Subcutaneous adipose tissue (tissue), 4 donors: Measurements from ENCODE around the gene PAGE5. TPM values are rescaled to one million over a fixed set of nuclear protein-coding genes. Genes with fewer than 3 reads are reported as not detected.

ENCODE experiments used
- CTCF ChIP-seq: fragments of 450-650 bp; IDR thresholded peaks from one replicate; pipeline ENCODE4 v1.5.1; 2016; ENCODE audit warnings: low read depth, mild to moderate bottlenecking, control low read depth, antibody characterized with exemption, moderate library complexity
- total RNA-seq, 4 donors: library from RNA; depleted of rRNA; stranded (reverse); fragments of >200 nt; gene quantifications; one replicate each; pipeline ENCODE4 v1.1.0, GENCODE V29; 2016

Gene PAGE5
- total RNA-seq, 4 donors from 2014 or later, result not detected

DNA sequence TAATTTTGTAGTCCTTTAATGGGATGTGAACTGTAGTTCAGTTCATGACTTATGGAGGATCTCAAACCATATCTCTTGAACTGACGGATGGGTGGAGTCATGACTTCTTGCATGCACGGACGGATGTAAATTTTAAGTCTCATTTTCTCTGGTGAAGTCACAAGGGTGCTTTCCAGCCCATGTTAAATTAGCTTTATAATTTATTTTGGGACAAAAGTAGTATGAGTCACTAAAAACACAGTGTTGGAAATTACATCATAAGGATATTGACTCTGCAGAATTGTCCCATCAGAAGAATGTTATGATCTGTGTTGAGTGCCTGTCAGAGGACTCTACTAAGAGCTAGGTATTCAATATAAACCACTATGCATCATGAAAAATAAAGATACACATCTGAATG lies 6.8 kb upstream of the PAGE5 start:
- TF ChIP-seq CTCF, result no peak

DNA sequence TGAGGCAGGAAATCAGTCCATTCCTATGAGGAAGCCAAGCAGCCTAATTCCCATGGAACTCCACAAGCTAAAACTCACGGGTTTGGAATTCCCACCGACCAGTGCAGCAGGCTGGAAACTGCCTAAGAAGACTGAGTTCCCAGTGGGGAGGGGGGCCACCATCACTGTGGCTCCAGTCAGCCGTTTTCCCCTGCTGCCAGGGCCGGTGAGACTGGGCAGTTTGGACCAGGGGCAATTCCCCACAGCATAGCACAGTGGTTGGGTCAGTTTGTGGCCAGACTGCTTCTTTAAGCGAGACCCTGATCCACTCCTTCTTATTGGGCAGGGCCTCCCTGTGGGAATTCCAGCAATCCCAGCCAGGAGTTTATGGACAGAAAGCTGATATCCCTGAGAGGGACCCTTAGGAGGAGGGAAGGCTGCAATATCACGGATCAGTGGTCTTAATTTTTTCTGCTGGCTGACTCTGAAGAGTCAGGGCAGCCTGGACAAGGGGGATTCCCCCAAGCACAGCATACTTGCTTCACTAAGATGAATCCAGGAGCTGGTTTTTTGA lies 20.7 kb downstream of the PAGE5 start:
- no peak for TF ChIP-seq CTCF

DNA sequence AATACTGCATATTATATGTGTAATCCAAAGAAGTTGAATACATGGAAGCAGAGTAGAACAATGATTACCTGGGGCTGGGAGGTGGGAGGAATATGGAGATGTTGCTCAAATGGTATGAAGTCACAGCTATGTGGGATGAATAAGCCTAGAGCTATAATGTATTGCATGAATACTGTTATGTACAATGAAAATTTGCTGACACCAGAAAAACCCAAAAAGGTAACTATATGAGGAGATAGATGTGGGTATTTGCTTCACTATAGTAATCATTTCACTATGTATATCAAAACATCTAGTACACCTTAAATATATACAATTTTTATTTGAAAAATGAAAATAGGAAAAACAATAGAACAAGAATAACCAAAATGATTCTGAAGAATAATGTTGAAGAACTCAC lies 33.4 kb downstream of the PAGE5 start:
- no peak for TF ChIP-seq CTCF

GRCh38 chrX:55260806-55261205 lies 40.7 kb downstream of the PAGE5 start:
- no peak for TF ChIP-seq CTCF

- no peak for TF ChIP-seq CTCF
Observed at GRCh38 chrX:55264816-55265215, 44.7 kb downstream of the PAGE5 start, which contains the start of gene PAGE3. TSS of gene PAGE3 (minus strand) at chrX:55264916. CDS start at chrX:55263903, 1,013 bp downstream.

Other genes starting within 250 kb of the PAGE5 start
- gene PFKFB1, start 226.2 kb upstream of the PAGE5 start, total RNA-seq, result 10 to 100 TPM in 2 of 4 donors, 1 to 10 TPM in 2; 4.7 to 54.6 (median 11.3) TPM
- gene APEX2, start 220.0 kb upstream of the PAGE5 start, total RNA-seq, result 1 to 10 TPM; 6.8 to 8.3 (median 7.5) TPM
- gene ALAS2, start 189.4 kb upstream of the PAGE5 start, total RNA-seq, result 1 to 10 TPM in 2 of 4 donors, not detected in 2; 2.6 to 3.5 TPM
- gene PAGE2B, start 145.3 kb upstream of the PAGE5 start, total RNA-seq, result not detected
- gene PAGE2, start 131.3 kb upstream of the PAGE5 start, total RNA-seq, result not detected
- gene PAGE3, start 44.6 kb downstream of the PAGE5 start, total RNA-seq, result not detected
- gene MAGEH1, start 231.8 kb downstream of the PAGE5 start, total RNA-seq, result 10 to 100 TPM; 19.6 to 26.3 (median 24.7) TPM